CD14-positive monocyte (primary cell): Measurements from ENCODE around the gene GMCL2. TPM values are rescaled to one million over a fixed set of nuclear protein-coding genes. Genes with fewer than 3 reads are reported as not detected.
"Not testable (repeated sequence)": the region's sequence is repeated elsewhere in the genome, so short reads cannot be mapped to it uniquely, and the experiment has no call there.

Source experiments
- DNase-seq, 3 donors: peaks; one replicate each; pipeline ENCODE4 v3.0.0-alpha.2; 2011 to 2022
- H2AFZ ChIP-seq: 2 replicates; pipeline ENCODE4 v1.6.0; 2012; ENCODE audit warnings: mild to moderate bottlenecking, low read depth, low read length, inconsistent platforms; ENCODE audit not compliant: insufficient read depth, poor library complexity, severe bottlenecking
- H3K27ac ChIP-seq, 2 donors: 1 replicate in 1 of 2; 2 replicates in 1 of 2; pipeline ENCODE4 v1.5.1; 2012 to 2013; ENCODE audit warnings: low read length in 2 of 2, control low read depth in 1 of 2, inconsistent platforms in 1 of 2, low read depth in 1 of 2, mild to moderate bottlenecking in 1 of 2
- H3K27me3 ChIP-seq, 2 donors: one replicate each; pipeline versions ENCODE4 v1.6.0 to v1.6.1; 2011 to 2013; ENCODE audit warnings: low read length in 2 of 2; ENCODE audit not compliant: control insufficient read depth in 2 of 2, insufficient read depth in 2 of 2
- H3K36me3 ChIP-seq, 2 donors: replicated peaks in 1 of 2; 1 replicate in 1 of 2; 2 replicates in 1 of 2; pipeline versions ENCODE4 v1.5.1 to v1.6.1; 2012 to 2013; ENCODE audit warnings: low read length in 2 of 2, control low read depth in 1 of 2, inconsistent platforms in 1 of 2, mild to moderate bottlenecking in 1 of 2; ENCODE audit not compliant: insufficient read depth in 2 of 2, control insufficient read depth in 1 of 2
- H3K4me1 ChIP-seq, 2 donors: 1 replicate in 1 of 2; 2 replicates in 1 of 2; pipeline versions ENCODE4 v1.5.1 to v1.6.1; 2012 to 2013; ENCODE audit warnings: low read length in 2 of 2, control low read depth in 1 of 2, inconsistent platforms in 1 of 2, mild to moderate bottlenecking in 1 of 2, moderate library complexity in 1 of 2; ENCODE audit not compliant: insufficient read depth in 2 of 2, control insufficient read depth in 1 of 2
- H3K4me2 ChIP-seq: replicated peaks from 2 replicates; pipeline ENCODE3; 2012; ENCODE audit warnings: low read length, moderate library complexity, mild to moderate bottlenecking; ENCODE audit not compliant: poor library complexity, severe bottlenecking; ENCODE audit errors: extremely low read depth
- H3K4me3 ChIP-seq, 3 experiments: fragments of 200-600 bp in 1 of 3; sonication (generic) in 1 of 3; replicated peaks in 1 of 3; 1 replicate in 2 of 3; 2 replicates in 1 of 3; pipeline ENCODE4 v1.5.1; 2011 to 2013; ENCODE audit warnings: low read length in 3 of 3, mild to moderate bottlenecking in 3 of 3, control low read depth in 2 of 3, low read depth in 2 of 3, inconsistent platforms in 1 of 3, moderate library complexity in 1 of 3
- H3K79me2 ChIP-seq: 2 replicates; pipeline ENCODE4 v1.6.0; 2012; ENCODE audit warnings: mild to moderate bottlenecking, control low read depth, inconsistent platforms, low read length, moderate library complexity; ENCODE audit not compliant: insufficient read depth
- H3K9ac ChIP-seq: 2 replicates; pipeline ENCODE4 v1.6.0; 2017; ENCODE audit warnings: low read length, mild to moderate bottlenecking; ENCODE audit not compliant: insufficient read depth, poor library complexity, severe bottlenecking
- H3K9me3 ChIP-seq, 2 donors: replicated peaks in 1 of 2; 1 replicate in 1 of 2; 2 replicates in 1 of 2; pipeline versions ENCODE4 v1.5.1 to v1.6.1; 2012 to 2013; ENCODE audit warnings: low read length in 2 of 2, control low read depth in 1 of 2; ENCODE audit not compliant: control insufficient read depth in 1 of 2, insufficient read depth in 1 of 2
- H4K20me1 ChIP-seq: 2 replicates; pipeline ENCODE4 v1.6.0; 2012; ENCODE audit warnings: mild to moderate bottlenecking, low read length, control low read depth, moderate library complexity; ENCODE audit not compliant: insufficient read depth
- H3K27ac Mint-ChIP-seq, 7 donors: one replicate each; pipeline ENCODE4 v1.8.0; 2020; ENCODE audit warnings: mild to moderate bottlenecking in 7 of 7, mixed read lengths in 7 of 7, moderate library complexity in 6 of 7, inconsistent platforms in 2 of 7
- H3K27me3 Mint-ChIP-seq, 3 donors: one replicate each; pipeline ENCODE4 v1.8.0; 2021 to 2022; ENCODE audit warnings: low read depth in 3 of 3, mild to moderate bottlenecking in 3 of 3, mixed read lengths in 3 of 3, moderate library complexity in 3 of 3, inconsistent platforms in 1 of 3
- H3K36me3 Mint-ChIP-seq, 2 donors: one replicate each; pipeline ENCODE4 v1.8.0; 2020; ENCODE audit warnings: mixed read lengths in 2 of 2, inconsistent platforms in 1 of 2, mild to moderate bottlenecking in 1 of 2
- H3K4me1 Mint-ChIP-seq: one replicate; pipeline ENCODE4 v1.8.0; 2020; ENCODE audit warnings: mild to moderate bottlenecking, mixed read lengths
- H3K4me3 Mint-ChIP-seq, 2 donors: one replicate each; pipeline ENCODE4 v1.8.0; 2020; ENCODE audit warnings: mild to moderate bottlenecking in 2 of 2, mixed read lengths in 2 of 2, moderate library complexity in 1 of 2
- H3K9me3 Mint-ChIP-seq, 7 donors: one replicate each; pipeline ENCODE4 v1.8.0; 2020 to 2022; ENCODE audit warnings: mixed read lengths in 7 of 7, mild to moderate bottlenecking in 6 of 7, moderate library complexity in 6 of 7, inconsistent platforms in 2 of 7
- WGBS: methylation state at CpG from one replicate; pipeline ENCODE4 v1.1.5; 2013; ENCODE audit warnings: missing lambda C conversion rate; ENCODE audit not compliant: insufficient coverage; 5-methylcytosine and 5-hydroxymethylcytosine counted together
- intact Hi-C, 2 donors: fragments of 100-400 bp; cut with micrococcal nuclease; formaldehyde crosslinking; loops; one replicate each; pipeline versions ENCODE4 v1.15.0 to v1.15.1; 2023
- polyA plus RNA-seq, 3 donors: library from polyadenylated mRNA; depleted of rRNA in 1 of 3; unstranded in 2 of 3; stranded (reverse) in 1 of 3; fragments of 300-500 nt in 2 of 3; fragments of >200 nt in 1 of 3; fragmentation: Illumina TruSeq in 2 of 3; gene quantifications; 1 replicate in 2 of 3; 2 replicates in 1 of 3; pipeline ENCODE4 v1.2.3, GENCODE V29; 2012 to 2021
- TF ChIP-seq, protein P1 (sequence below): fragments of 200-600 bp; IDR thresholded peaks from one replicate; pipeline ENCODE4 v1.8.0; 2022; ENCODE audit warnings: antibody characterized with exemption, mild to moderate bottlenecking

GMCL2 gene
- polyA plus RNA-seq, 3 donors, result not detected

DNA sequence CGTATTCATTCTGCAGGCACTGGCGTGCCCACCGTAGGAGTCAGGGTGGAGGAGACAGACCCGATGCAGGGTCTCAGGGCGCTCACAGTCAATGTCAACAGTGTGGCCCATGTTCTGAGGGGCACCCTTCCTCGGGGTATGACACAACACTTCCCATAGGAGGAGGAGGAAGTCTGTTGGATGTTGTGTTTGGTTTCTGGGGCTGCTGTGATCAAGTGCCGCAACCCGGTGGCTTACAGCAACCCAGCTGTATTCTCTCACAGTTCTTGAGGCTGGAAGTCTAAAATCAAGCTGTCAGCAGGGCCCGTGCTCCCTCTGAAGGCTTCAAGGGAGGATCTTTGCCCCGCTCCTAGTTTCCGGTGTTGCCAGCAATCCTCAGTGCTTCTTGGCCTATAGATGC is 11.5 kb upstream of the GMCL2 start:
- peak overlapping the region in 2 of 7 donors; percentile 33 to 43 for H3K27ac Mint-ChIP-seq
- 16% methylated on average over 5 of the region's 11 CpGs for WGBS
- no peaks in the 10 kb centered on the region for H3K36me3 ChIP-seq

DNA sequence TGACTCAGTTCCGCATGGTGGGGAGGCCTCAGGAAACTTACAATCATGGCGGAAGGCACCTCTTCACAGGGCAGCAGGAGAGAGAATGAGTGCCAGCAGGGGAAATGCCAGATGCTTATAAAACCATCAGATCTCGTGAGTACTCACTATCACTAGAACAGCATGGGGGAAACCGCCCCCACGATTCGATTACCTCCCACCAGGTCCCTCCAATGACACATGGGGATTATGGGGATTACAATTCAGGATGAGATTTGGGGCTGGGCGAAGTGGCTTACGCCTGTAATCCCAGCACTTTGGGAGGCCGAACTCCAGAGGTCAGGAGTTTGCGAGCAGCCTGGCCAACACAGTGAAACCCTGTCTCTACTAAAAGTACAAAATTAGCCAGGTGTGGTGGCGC is 11.0 kb upstream of the GMCL2 start:
- H3K4me1 Mint-ChIP-seq, result peaks cover 42% of the 10 kb centered on the region
- H3K27ac ChIP-seq, H3K9ac ChIP-seq, H3K9me3 ChIP-seq, H4K20me1 ChIP-seq, H3K79me2 ChIP-seq, H3K36me3 Mint-ChIP-seq, H3K27ac Mint-ChIP-seq, H3K4me2 ChIP-seq, H3K27me3 ChIP-seq, intact Hi-C loops, H3K9me3 Mint-ChIP-seq, H3K27me3 Mint-ChIP-seq, H3K36me3 ChIP-seq, H2AFZ ChIP-seq, H3K4me3 Mint-ChIP-seq, H3K4me3 ChIP-seq, DNase-seq: not testable (repeated sequence)
- H3K4me1 ChIP-seq, result peaks cover 21 to 31% of the 10 kb centered on the region in 2 donors
- WGBS, result 100% methylated on average over 4 of the region's 11 CpGs

More for the DNA sequence above, 11.5 kb upstream of the GMCL2 start:
- Histone ChIP-seq H3K27me3 (no peaks in the 10 kb centered on the region), H3K9ac (no peak overlapping the region), H3K27ac (no peak overlapping the region), H3K4me2 (no peak overlapping the region), H2AFZ (peak overlapping the region; percentile 59), H4K20me1 (no peaks in the 10 kb centered on the region), H3K4me1 (peaks cover 21 to 31% of the 10 kb centered on the region in 2 donors), H3K9me3 (no peaks in the 10 kb centered on the region), H3K4me3 (no peak overlapping the region), H3K79me2 (peaks cover 7% of the 10 kb centered on the region)
- peaks cover 0 to 5% (median 1%) of the 10 kb centered on the region in 3 donors for H3K27me3 Mint-ChIP-seq
- no peaks in the 10 kb centered on the region for H3K9me3 Mint-ChIP-seq
- H3K4me1 Mint-ChIP-seq, result peaks cover 39% of the 10 kb centered on the region
- DNase-seq, result no peak
- TF ChIP-seq, protein P1, sequence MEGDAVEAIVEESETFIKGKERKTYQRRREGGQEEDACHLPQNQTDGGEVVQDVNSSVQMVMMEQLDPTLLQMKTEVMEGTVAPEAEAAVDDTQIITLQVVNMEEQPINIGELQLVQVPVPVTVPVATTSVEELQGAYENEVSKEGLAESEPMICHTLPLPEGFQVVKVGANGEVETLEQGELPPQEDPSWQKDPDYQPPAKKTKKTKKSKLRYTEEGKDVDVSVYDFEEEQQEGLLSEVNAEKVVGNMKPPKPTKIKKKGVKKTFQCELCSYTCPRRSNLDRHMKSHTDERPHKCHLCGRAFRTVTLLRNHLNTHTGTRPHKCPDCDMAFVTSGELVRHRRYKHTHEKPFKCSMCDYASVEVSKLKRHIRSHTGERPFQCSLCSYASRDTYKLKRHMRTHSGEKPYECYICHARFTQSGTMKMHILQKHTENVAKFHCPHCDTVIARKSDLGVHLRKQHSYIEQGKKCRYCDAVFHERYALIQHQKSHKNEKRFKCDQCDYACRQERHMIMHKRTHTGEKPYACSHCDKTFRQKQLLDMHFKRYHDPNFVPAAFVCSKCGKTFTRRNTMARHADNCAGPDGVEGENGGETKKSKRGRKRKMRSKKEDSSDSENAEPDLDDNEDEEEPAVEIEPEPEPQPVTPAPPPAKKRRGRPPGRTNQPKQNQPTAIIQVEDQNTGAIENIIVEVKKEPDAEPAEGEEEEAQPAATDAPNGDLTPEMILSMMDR, result no peak
- H3K4me3 Mint-ChIP-seq, result no peak overlapping the region
- intact Hi-C loops, result no loop called here
- H3K36me3 Mint-ChIP-seq, result no peaks in the 10 kb centered on the region
